Pancreas (tissue), 10 donors: ENCODE results near the gene IFT74. TPM values are rescaled to one million over a fixed set of nuclear protein-coding genes. Genes with fewer than 3 reads are reported as not detected.

Experiments used
- ATAC-seq, 4 donors: fragments of 200-7000 bp; cut with Tn5 transposase; one replicate each; pipeline versions ENCODE4 v1.8.0 to v1.9.1; 2020; ENCODE audit warnings: mild to moderate bottlenecking in 4 of 4, moderate library complexity in 4 of 4
- DNase-seq, 6 donors: peaks; one replicate each; pipeline ENCODE4 v3.0.0-alpha.2; 2020
- FAIRE-seq: peaks from 2 replicates; lab custom pipeline; 2012; peaks lifted over from hg19 to GRCh38; lab: Jason Lieb, UNC
- H3K27ac ChIP-seq, 4 donors: fragments of 200-600 bp; sonication (generic); 1 replicate in 3 of 4; 2 replicates in 1 of 4; pipeline versions ENCODE4 v1.5.0 to v1.8.0; 2020
- H3K27me3 ChIP-seq, 4 donors: fragments of 200-600 bp; one replicate each; pipeline ENCODE4 v1.8.0; 2021
- H3K36me3 ChIP-seq, 3 donors: fragments of 200-600 bp; sonication (generic) in 1 of 3; one replicate each; pipeline versions ENCODE4 v1.5.0 to v1.8.0; 2020 to 2021
- H3K4me1 ChIP-seq, 3 donors: fragments of 200-600 bp; one replicate each; pipeline ENCODE4 v1.8.0; 2021
- H3K4me3 ChIP-seq, 4 donors: fragments of 200-600 bp; sonication (generic) in 2 of 4; one replicate each; pipeline versions ENCODE4 v1.5.0 to v1.8.0; 2020 to 2021
- H3K9me3 ChIP-seq, 4 donors: fragments of 200-600 bp; one replicate each; pipeline ENCODE4 v1.8.0; 2021
- WGBS, 2 donors: extraction: QIAGEN DNeasy Blood & Tissue Kit; methylation state at CpG; one replicate each; pipeline ENCODE4 v1.1.7; 2013; 5-methylcytosine and 5-hydroxymethylcytosine counted together
- intact Hi-C, 3 donors: fragments of 100-400 bp; cut with DNase I; formaldehyde crosslinking; loops; one replicate each; pipeline versions ENCODE4 v1.11.1 to v1.14.2; 2022
- polyA plus RNA-seq, 2 donors: library from polyadenylated mRNA; stranded (reverse); fragments of 200-250 nt; gene quantifications; one replicate each; pipeline ENCODE4 v1.2.3, GENCODE V29; 2013
- total RNA-seq, 6 donors: library from RNA; stranded (reverse); fragmentation: NEBNext Ultra II Directional in 4 of 6; extraction: Animal tissue kit (Norgen Biotek cat#: 25700) in 4 of 6; gene quantifications; one replicate each; pipeline versions ENCODE4 v1.2.1 to v1.2.4, GENCODE V29; 2021 to 2023
- TF ChIP-seq, protein P1 (sequence below), 4 donors: fragments of 200-600 bp; sonication (generic) in 3 of 4; IDR thresholded peaks; one replicate each; pipeline versions ENCODE4 v1.5.0 to v1.8.0; 2021; ENCODE audit warnings: antibody characterized with exemption in 4 of 4
- donor health status: healthy with polysubstance abuse.
- donor health status: DM: no; HTN: no; CAD: no; lungs with moderate emphysema.
- donor health status: DM: no; HTN: no; CAD: no.
- donor health status: control.
- donor health status: control.
- donor health status: Bipolar disorder and iron deficiency.
- donor health status: DM: yes; HTN: yes; CAD: no.
- donor health status: DM: no; HTN: no; CAD: no.
- donor health status: DM: no; HTN: no; CAD: no.
- donor health status: DM: yes; HTN: yes; CAD: no.

The IFT74 gene
- total and polyA plus RNA-seq, 8 donors = 5.2 to 10.7 (median 7.7) TPM

DNA sequence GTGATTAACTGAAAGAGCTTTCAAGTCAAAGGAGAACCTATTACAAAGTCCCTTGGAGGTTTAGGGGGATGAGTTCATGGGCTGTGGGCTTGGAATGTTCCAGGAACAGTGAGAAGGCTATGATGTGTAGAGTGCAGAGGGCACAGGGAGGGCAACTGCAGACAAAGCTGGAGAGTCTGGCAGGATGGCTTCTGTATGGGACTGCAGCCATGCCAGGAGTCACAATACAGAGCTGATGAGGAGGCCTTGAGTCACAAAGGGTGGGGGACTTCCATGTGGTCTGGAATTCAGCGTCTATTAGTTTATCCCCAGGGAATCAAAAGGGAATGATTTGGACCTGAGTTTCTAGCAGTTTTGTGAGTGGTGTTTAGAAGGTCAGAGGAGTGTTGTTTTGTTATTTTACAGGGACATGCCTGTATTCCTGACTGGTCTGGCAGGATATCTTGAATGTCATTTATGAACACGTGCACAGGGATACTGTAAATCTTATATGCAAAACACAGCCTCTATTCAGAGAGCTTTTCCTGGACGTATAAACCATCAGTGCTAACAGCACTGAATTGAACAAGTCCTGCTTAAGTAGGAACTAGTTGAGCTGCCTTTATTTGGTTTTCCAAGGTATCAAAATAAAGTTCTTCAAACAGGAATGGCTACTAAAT, 138.6 kb downstream of the IFT74 start:
- Histone ChIP-seq H3K27me3 (no peaks in the 10 kb centered on the region), H3K9me3 (no peaks in the 10 kb centered on the region), H3K36me3 (no peaks in the 10 kb centered on the region), H3K27ac (no peak overlapping the region), H3K4me1 (no peaks in the 10 kb centered on the region), H3K4me3 (no peak overlapping the region)
- FAIRE-seq (no peak), ATAC-seq (no peak), DNase-seq (no peak)
- intact Hi-C loops = loop anchor here in 1 of 3 donors (5.0 kb wide), 1 partner anchor 47 kb away; no protein-coding TSS in a partner anchor
- WGBS, 2 donors = 36 to 45% methylated on average over 3 of the region's 3 CpGs
- TF ChIP-seq, protein P1, sequence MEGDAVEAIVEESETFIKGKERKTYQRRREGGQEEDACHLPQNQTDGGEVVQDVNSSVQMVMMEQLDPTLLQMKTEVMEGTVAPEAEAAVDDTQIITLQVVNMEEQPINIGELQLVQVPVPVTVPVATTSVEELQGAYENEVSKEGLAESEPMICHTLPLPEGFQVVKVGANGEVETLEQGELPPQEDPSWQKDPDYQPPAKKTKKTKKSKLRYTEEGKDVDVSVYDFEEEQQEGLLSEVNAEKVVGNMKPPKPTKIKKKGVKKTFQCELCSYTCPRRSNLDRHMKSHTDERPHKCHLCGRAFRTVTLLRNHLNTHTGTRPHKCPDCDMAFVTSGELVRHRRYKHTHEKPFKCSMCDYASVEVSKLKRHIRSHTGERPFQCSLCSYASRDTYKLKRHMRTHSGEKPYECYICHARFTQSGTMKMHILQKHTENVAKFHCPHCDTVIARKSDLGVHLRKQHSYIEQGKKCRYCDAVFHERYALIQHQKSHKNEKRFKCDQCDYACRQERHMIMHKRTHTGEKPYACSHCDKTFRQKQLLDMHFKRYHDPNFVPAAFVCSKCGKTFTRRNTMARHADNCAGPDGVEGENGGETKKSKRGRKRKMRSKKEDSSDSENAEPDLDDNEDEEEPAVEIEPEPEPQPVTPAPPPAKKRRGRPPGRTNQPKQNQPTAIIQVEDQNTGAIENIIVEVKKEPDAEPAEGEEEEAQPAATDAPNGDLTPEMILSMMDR (IDR thresholded peaks at IDR 0.05) = no peak

DNA sequence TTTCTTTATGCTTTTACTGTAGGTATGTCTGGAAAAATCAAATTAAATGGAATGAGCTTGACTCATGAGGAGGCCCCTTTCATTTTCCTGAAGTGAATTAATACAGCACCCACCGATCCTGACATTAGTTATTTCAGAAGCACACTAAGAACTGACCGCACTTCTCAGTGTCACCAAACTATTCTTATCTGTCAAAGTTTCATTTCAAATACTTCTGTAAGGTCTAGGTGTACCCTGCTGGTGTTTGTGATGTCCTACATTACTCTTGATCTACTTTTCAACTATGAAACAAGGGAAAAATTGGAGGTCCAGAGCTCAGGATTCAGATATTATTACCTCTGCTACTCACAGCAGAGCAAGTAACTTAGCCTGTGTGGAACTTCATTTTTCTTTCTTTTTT, 151.0 kb downstream of the IFT74 start:
- DNase-seq (no peak), FAIRE-seq (no peak), ATAC-seq (no peak)
- H3K4me1 ChIP-seq = no peaks in the 10 kb centered on the region
- WGBS, 2 donors = 87 to 90% methylated on average over 2 of the region's 2 CpGs
- no peaks in the 10 kb centered on the region for H3K36me3 ChIP-seq
- no peak overlapping the region for H3K4me3 ChIP-seq
- H3K27me3 ChIP-seq = no peaks in the 10 kb centered on the region
- intact Hi-C loops = no loop called here
- TF ChIP-seq, protein P1 (IDR thresholded peaks at IDR 0.05) = no peak
- no peaks in the 10 kb centered on the region for H3K9me3 ChIP-seq
- H3K27ac ChIP-seq = no peak overlapping the region

DNA sequence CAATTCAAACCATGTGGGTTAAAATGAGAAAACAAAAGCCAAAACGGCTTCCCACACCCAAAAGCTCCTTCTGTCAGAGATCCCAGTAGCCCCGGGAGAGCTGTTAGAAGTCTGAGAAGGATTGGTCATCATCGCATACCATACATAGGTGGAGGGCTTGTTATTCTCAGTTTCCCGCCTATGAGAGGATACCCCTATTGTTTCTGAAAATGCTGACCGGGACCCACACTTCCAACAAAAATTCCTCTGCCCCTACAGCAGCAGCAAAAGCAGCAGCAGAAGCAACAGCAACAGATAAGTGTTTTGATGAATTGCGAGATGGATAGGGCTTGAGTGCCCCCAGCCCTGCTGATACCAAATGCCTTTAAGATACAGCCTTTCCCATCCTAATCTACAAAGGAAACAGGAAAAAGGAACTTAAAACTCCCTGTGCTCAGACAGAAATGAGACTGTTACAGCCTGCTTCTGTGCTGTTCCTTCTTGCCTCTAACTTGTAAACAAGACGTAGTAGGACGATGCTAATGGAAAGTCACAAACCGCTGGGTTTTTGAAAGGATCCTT, 152.8 kb downstream of the IFT74 start, which contains the start of gene TEK:
Gene TEK, plus strand, starts transcription at position 245 of the 561 bp plus-strand sequence. CDS start 366 bp downstream, outside the sequence.
- no peak within 1 kb of the TSS for H3K27ac ChIP-seq
- TF ChIP-seq, protein P1 (IDR thresholded peaks at IDR 0.05) = no peak
- ATAC-seq (no peak), DNase-seq (no peak), FAIRE-seq (no peak)
- no peaks in the 10 kb centered on the region for H3K36me3 ChIP-seq
- intact Hi-C loops = no loop called here
- H3K4me3 ChIP-seq = no peak within 1 kb of the TSS
- WGBS, 2 donors = 25 to 29% methylated on average over 9 of the region's 9 CpGs
- no peaks in the 10 kb centered on the region for H3K27me3 ChIP-seq
- no peaks in the 10 kb centered on the region for H3K4me1 ChIP-seq
- H3K9me3 ChIP-seq = no peaks in the 10 kb centered on the region

DNA sequence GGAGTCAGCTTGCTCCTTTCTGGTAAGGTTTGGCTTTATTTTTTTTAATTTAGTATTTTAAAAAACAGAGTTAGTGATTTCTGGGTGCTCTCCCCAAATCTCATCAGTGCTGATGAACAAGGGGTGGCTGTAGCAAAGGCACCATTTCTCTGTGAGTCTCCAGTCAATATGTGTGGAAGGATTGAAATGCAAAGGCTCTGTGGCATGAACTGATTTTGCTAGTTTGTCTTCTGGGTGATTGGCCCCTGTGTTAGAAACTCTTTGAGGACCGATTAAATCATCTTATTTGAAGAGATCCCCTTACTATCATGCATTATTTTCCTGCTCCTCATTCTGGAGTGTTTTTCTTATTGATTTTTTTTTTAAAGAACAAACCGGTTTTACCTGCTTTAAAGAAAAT, 153.4 kb downstream of the IFT74 start:
- TF ChIP-seq, protein P1 (IDR thresholded peaks at IDR 0.05) = no peak
- H3K36me3 ChIP-seq = no peaks in the 10 kb centered on the region
- WGBS, 2 donors = 14 to 15% methylated on average over 2 of the region's 2 CpGs
- DNase-seq = no peak
- intact Hi-C loops = no loop called here
- H3K4me3 ChIP-seq = no peak overlapping the region
- no peaks in the 10 kb centered on the region for H3K4me1 ChIP-seq
- no peak overlapping the region for H3K27ac ChIP-seq
- FAIRE-seq = no peak
- ATAC-seq = no peak
- H3K9me3 ChIP-seq = no peaks in the 10 kb centered on the region
- no peaks in the 10 kb centered on the region for H3K27me3 ChIP-seq

DNA sequence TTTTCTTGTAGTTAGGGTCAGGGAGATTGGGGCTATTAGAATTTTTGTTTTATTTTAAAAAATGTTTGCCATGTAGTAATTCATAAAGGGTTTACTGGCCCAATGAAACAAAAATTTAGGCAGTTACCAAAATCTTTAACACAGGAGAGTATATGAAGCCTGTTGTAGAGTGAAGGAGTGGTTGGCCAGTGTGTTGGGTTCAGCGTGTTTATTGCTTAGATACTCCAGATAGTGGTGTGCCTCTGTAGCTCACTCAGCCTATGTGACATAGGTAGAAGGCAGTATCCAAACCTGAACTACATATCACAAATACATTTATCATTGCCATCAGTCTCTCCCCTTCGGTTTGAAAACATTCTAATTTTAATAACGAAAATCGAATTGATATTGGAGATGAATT, 154.0 kb downstream of the IFT74 start:
- no peak for ATAC-seq
- no peak for DNase-seq
- TF ChIP-seq, protein P1 (IDR thresholded peaks at IDR 0.05) = no peak
- Histone ChIP-seq H3K36me3 (no peaks in the 10 kb centered on the region), H3K27ac (no peak overlapping the region), H3K27me3 (no peaks in the 10 kb centered on the region), H3K9me3 (no peaks in the 10 kb centered on the region), H3K4me1 (no peaks in the 10 kb centered on the region), H3K4me3 (no peak overlapping the region)
- WGBS, 2 donors = 31 to 52% methylated on average over 4 of the region's 4 CpGs
- FAIRE-seq = no peak
- intact Hi-C loops = no loop called here
